Common myeloid progenitor, CD34-positive (primary cell): ENCODE data around the gene SPNS3.
A peak's percentile ranks its signal among the peaks of the same experiment; 100 is the strongest.

Experiments
- CTCF ChIA-PET: fragments of 350-600 bp; sonication (Branson Sonifier 250); formaldehyde crosslinking; loops from one replicate; lab custom pipeline; 2021; ENCODE audit warnings: antibody characterized with exemption; lab: Charles Lee
- POLR2A ChIA-PET: fragments of 350-600 bp; sonication (Branson Sonifier 250); formaldehyde crosslinking; loops from one replicate; lab custom pipeline; 2021; ENCODE audit warnings: antibody characterized with exemption; lab: Charles Lee
- DNase-seq, 3 donors: peaks; one replicate each; pipeline versions ENCODE4 v3.0.0 to v3.0.0-alpha.2; 2013
- H3K27ac ChIP-seq, 2 experiments: 1 replicate in 1 of 2; 2 replicates in 1 of 2; pipeline ENCODE4 v1.7.0; 2013; ENCODE audit warnings: inconsistent platforms in 2 of 2, low read length in 2 of 2, mild to moderate bottlenecking in 2 of 2, low read depth in 1 of 2, moderate library complexity in 1 of 2; ENCODE audit not compliant: severe bottlenecking in 2 of 2, insufficient read depth in 1 of 2, poor library complexity in 1 of 2
- H3K27me3 ChIP-seq, 5 experiments: replicated peaks in 2 of 5; 1 replicate in 3 of 5; 2 replicates in 2 of 5; pipeline versions ENCODE4 v1.6.1 to v1.7.0; 2013; ENCODE audit warnings: low read length in 4 of 5, mild to moderate bottlenecking in 2 of 5, moderate library complexity in 2 of 5, inconsistent platforms in 1 of 5; ENCODE audit not compliant: insufficient read depth in 5 of 5, control insufficient read depth in 4 of 5
- H3K36me3 ChIP-seq, 4 experiments: 1 replicate in 2 of 4; 2 replicates in 2 of 4; pipeline versions ENCODE4 v1.6.1 to v1.7.0; 2013; ENCODE audit warnings: low read length in 3 of 4, control low read depth in 1 of 4, mild to moderate bottlenecking in 1 of 4; ENCODE audit not compliant: control insufficient read depth in 4 of 4, insufficient read depth in 4 of 4
- H3K4me1 ChIP-seq, 4 experiments: 1 replicate in 3 of 4; 2 replicates in 1 of 4; pipeline versions ENCODE4 v1.6.1 to v1.7.1; 2013; ENCODE audit warnings: low read length in 3 of 4, mild to moderate bottlenecking in 3 of 4, control low read depth in 1 of 4, inconsistent platforms in 1 of 4, moderate library complexity in 1 of 4; ENCODE audit not compliant: control insufficient read depth in 4 of 4, insufficient read depth in 4 of 4; ENCODE audit errors: control extremely low read depth in 1 of 4
- H3K4me3 ChIP-seq, 7 experiments: 1 replicate in 4 of 7; 2 replicates in 3 of 7; pipeline versions ENCODE4 v1.5.1 to v1.7.0; 2013; ENCODE audit warnings: mild to moderate bottlenecking in 7 of 7, low read length in 6 of 7, moderate library complexity in 6 of 7, inconsistent platforms in 2 of 7, low read depth in 2 of 7, control low read depth in 1 of 7; ENCODE audit not compliant: insufficient read depth in 4 of 7, control insufficient read depth in 1 of 7; ENCODE audit errors: extremely low read depth in 1 of 7
- H3K9me3 ChIP-seq, 5 experiments: 1 replicate in 4 of 5; 2 replicates in 1 of 5; pipeline versions ENCODE4 v1.6.1 to v1.7.1; 2013; ENCODE audit warnings: low read length in 4 of 5, mild to moderate bottlenecking in 2 of 5, inconsistent platforms in 1 of 5, low read depth in 1 of 5, moderate library complexity in 1 of 5; ENCODE audit not compliant: control insufficient read depth in 4 of 5, insufficient read depth in 2 of 5; ENCODE audit errors: control extremely low read depth in 1 of 5
- WGBS: methylation state at CpG from one replicate; pipeline ENCODE4 v1.1.5; 2013; ENCODE audit not compliant: insufficient coverage; 5-methylcytosine and 5-hydroxymethylcytosine counted together

Gene SPNS3

DNA sequence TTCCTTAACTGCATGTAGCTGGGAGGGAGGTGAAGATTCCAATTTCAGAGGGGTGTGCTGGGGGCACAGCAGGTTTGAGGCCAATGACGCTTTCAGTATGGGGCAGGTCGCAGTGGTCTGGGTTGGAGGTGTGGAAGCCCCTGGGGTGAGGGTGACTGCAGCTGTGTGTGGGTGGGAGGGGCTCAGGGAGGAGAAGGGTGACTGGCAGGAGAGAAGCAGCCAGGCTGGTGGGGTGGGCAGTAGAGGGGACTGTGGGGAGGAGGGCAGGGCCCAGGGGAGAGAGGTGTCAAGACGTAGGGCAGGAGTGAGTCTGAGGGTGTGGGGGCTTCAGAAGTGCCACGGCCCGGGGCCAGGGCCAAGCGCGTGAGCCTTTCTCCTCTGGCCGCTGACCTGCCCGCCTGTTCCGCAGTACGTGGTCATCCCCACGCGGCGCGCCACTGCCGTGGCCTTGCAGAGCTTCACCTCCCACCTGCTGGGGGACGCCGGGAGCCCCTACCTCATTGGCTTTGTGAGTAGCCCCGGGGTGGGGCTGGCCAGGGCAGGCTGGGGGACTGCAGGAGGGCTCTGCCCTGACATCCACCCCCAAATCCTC is 102.0 kb downstream of the SPNS3 start:
- no peak for DNase-seq
- Histone ChIP-seq H3K4me1 (peaks cover 0 to 77% (median 37%) of the 10 kb centered on the region in 4 experiments), H3K9me3 (no peaks in the 10 kb centered on the region), H3K4me3 (no peak overlapping the region), H3K27ac (no peak overlapping the region), H3K36me3 (peaks cover 11 to 89% (median 43%) of the 10 kb centered on the region in 4 experiments), H3K27me3 (no peaks in the 10 kb centered on the region)
- CTCF ChIA-PET: interaction anchor here (0.8 to 3.5 kb wide), 4 partner anchors 8 to 27 kb away, joined by 3 to 18 read pairs (median 6); no protein-coding TSS in a partner anchor
- POLR2A ChIA-PET: interaction anchor here (0.5 kb wide), 1 partner anchor 512 kb away, joined by 3 read pairs; no protein-coding TSS in a partner anchor
- 95% methylated on average over 15 of the region's 19 CpGs for WGBS

GRCh38 chr17:4536259-4536741 is 102.6 kb downstream of the SPNS3 start:
- no peak overlapping the region for H3K4me3 ChIP-seq
- peaks cover 11 to 89% (median 41%) of the 10 kb centered on the region in 4 experiments for H3K36me3 ChIP-seq
- H3K4me1 ChIP-seq: peaks cover 0 to 77% (median 36%) of the 10 kb centered on the region in 4 experiments
- H3K27me3 ChIP-seq: no peaks in the 10 kb centered on the region
- peak in 2 of 3 donors; percentile 28 to 42 for DNase-seq
- ChIA-PET CTCF (interaction anchor here (0.8 to 3.5 kb wide), 6 partner anchors 8 to 40 kb away, joined by 3 to 18 read pairs (median 4); no protein-coding TSS in a partner anchor), POLR2A (interaction anchor here (0.5 to 0.6 kb wide), 2 partner anchors 36 to 511 kb away, joined by 3 read pairs; no protein-coding TSS in a partner anchor)
- H3K27ac ChIP-seq: no peak overlapping the region
- H3K9me3 ChIP-seq: no peaks in the 10 kb centered on the region
- WGBS: 70% methylated on average over 14 of the region's 19 CpGs

- ChIA-PET POLR2A (interaction anchor here (0.6 kb wide), 1 partner anchor 37 kb away, joined by 3 read pairs; no protein-coding TSS in a partner anchor), CTCF (interaction anchor here (0.8 to 3.5 kb wide), 9 partner anchors 7 to 116 kb away, joined by 3 to 18 read pairs (median 6); no protein-coding TSS in a partner anchor)
- Histone ChIP-seq H3K27me3 (no peaks in the 10 kb centered on the region), H3K36me3 (peaks cover 11 to 90% (median 44%) of the 10 kb centered on the region in 4 experiments), H3K27ac (no peak overlapping the region), H3K9me3 (no peaks in the 10 kb centered on the region), H3K4me1 (peaks cover 0 to 75% (median 34%) of the 10 kb centered on the region in 4 experiments), H3K4me3 (no peak overlapping the region)
- no peak for DNase-seq
- WGBS: 76% methylated on average over 4 of the region's 18 CpGs
These were observed 103.1 kb downstream of the SPNS3 start for GRCh38 chr17:4536742-4537411.
